DMS79 (cell line): Measurements from ENCODE around the gene CFC1B.
"Not testable (repeated sequence)": the region's sequence is repeated elsewhere in the genome, so short reads cannot be mapped to it uniquely, and the experiment has no call there.

ENCODE experiments used
- DNase-seq: peaks from one replicate; lab custom pipeline; 2025; lab: John Stamatoyannopoulos, UW

Gene CFC1B

DNA sequence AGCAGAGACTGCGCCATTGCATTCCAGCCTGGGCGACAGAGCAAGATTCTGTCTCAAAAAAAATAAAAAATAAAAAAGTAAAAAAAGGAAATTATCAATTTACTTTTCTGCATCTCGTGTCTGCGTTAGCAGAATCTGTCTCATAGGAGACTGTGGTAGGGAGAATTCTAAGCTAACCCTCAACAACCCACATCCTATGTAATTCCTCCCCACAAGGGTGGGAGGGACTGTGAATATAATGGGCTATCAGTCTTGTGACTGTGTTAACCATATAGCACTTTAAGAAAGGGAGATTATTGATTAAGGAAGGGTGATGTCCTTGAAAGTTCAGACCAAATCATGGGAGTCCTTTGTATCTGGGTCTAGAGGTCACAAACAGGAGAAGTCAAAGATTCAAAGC, 45.1 kb downstream of the CFC1B start:
- not testable (repeated sequence) for DNase-seq

DNA sequence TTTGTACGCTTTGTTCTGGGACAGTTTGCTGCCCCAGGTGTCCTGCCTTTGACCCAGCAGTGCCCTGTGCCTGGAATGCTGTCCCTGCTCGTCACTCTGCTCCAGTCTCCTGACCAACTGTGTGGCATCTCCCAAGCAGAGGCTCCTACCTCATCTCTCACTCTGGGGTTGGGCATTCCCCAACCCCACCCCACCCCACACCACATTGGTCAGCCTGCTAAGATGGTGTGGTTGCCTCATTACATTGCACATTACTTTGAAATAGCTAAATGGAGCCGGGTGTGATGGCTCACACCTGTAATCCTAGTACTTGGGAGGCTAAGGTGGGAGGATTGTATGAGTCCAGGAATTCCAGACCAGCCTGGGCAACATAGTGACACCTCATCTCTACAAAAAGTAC, 50.9 kb downstream of the CFC1B start:
- not testable (repeated sequence) for DNase-seq

- not testable (repeated sequence) for DNase-seq
These were observed 53.2 kb downstream of the CFC1B start for GRCh38 chr2:130574230-130574629.

GRCh38 chr2:130576209-130576784, 55.3 kb downstream of the CFC1B start:
- DNase-seq, result not testable (repeated sequence)

GRCh38 chr2:130577559-130577958, 56.5 kb downstream of the CFC1B start:
- DNase-seq, result not testable (repeated sequence)
